ENCODE measurements around the gene TLR1.

TLR1 gene

GRCh38 chr4:38804654-38805295 lies at the start of gene TLR1:
Gene TLR1 (minus strand): TSS chr4:38804791. CDS start chr4:38798831, 5,960 bp downstream.
- Histone ChIP-seq H3K4me3 (ENCODE audit: low read depth in 1 of 2, low read length in 2 of 2) (peak within 1 kb of the TSS; percentile 58 to 66), H3K27ac (ENCODE audit: low read depth, low read length) (peak within 1 kb of the TSS; percentile 34), H3K27me3 (ENCODE audit: control insufficient read depth in 1 of 2, insufficient read depth in 2 of 2, low read length in 2 of 2) (no peaks in the 10 kb centered on the region), H3K9me3 (ENCODE audit: control insufficient read depth in 1 of 2, low read length in 2 of 2) (peaks cover 2 to 4% of the 10 kb centered on the region in 2 donors), H3K36me3 (ENCODE audit: control insufficient read depth in 1 of 2, insufficient read depth in 2 of 2, low read length in 2 of 2) (peaks cover 6 to 8% of the 10 kb centered on the region in 2 donors), H3K4me1 (ENCODE audit: control insufficient read depth in 1 of 2, insufficient read depth in 2 of 2, low read length in 2 of 2) (peaks cover 15 to 21% of the 10 kb centered on the region in 2 donors), H3K9ac (ENCODE audit: low read depth in 1 of 2, low read length in 2 of 2) (peak within 1 kb of the TSS; percentile 49 to 75)

- H3K4me3 ChIP-seq (ENCODE audit: low read depth in 1 of 2, low read length in 2 of 2) = no peak overlapping the region
- H3K4me1 ChIP-seq (ENCODE audit: control insufficient read depth in 1 of 2, insufficient read depth in 2 of 2, low read length in 2 of 2) = no peaks in the 10 kb centered on the region
- H3K27ac ChIP-seq (ENCODE audit: low read depth, low read length) = no peak overlapping the region
- no peak overlapping the region for H3K9ac ChIP-seq (ENCODE audit: low read depth in 1 of 2, low read length in 2 of 2)
- H3K27me3 ChIP-seq (ENCODE audit: control insufficient read depth in 1 of 2, insufficient read depth in 2 of 2, low read length in 2 of 2) = no peaks in the 10 kb centered on the region
- no peaks in the 10 kb centered on the region for H3K9me3 ChIP-seq (ENCODE audit: control insufficient read depth in 1 of 2, low read length in 2 of 2)
- H3K36me3 ChIP-seq (ENCODE audit: control insufficient read depth in 1 of 2, insufficient read depth in 2 of 2, low read length in 2 of 2) = no peaks in the 10 kb centered on the region
Measured at GRCh38 chr4:38846015-38846414, 41.4 kb upstream of the TLR1 start.

- Histone ChIP-seq H3K27ac (ENCODE audit: low read depth, low read length) (no peak overlapping the region), H3K36me3 (ENCODE audit: control insufficient read depth in 1 of 2, insufficient read depth in 2 of 2, low read length in 2 of 2) (no peaks in the 10 kb centered on the region), H3K4me3 (ENCODE audit: low read depth in 1 of 2, low read length in 2 of 2) (no peak overlapping the region), H3K9ac (ENCODE audit: low read depth in 1 of 2, low read length in 2 of 2) (no peak overlapping the region), H3K27me3 (ENCODE audit: control insufficient read depth in 1 of 2, insufficient read depth in 2 of 2, low read length in 2 of 2) (no peaks in the 10 kb centered on the region), H3K4me1 (ENCODE audit: control insufficient read depth in 1 of 2, insufficient read depth in 2 of 2, low read length in 2 of 2) (no peaks in the 10 kb centered on the region), H3K9me3 (ENCODE audit: control insufficient read depth in 1 of 2, low read length in 2 of 2) (no peaks in the 10 kb centered on the region)
Measured at GRCh38 chr4:38842994-38843393, 38.4 kb upstream of the TLR1 start.

GRCh38 chr4:38837849-38838248 lies 33.3 kb upstream of the TLR1 start:
- no peak overlapping the region for H3K27ac ChIP-seq (ENCODE audit: low read depth, low read length)
- no peaks in the 10 kb centered on the region for H3K27me3 ChIP-seq (ENCODE audit: control insufficient read depth in 1 of 2, insufficient read depth in 2 of 2, low read length in 2 of 2)
- no peak overlapping the region for H3K4me3 ChIP-seq (ENCODE audit: low read depth in 1 of 2, low read length in 2 of 2)
- H3K36me3 ChIP-seq (ENCODE audit: control insufficient read depth in 1 of 2, insufficient read depth in 2 of 2, low read length in 2 of 2) = no peaks in the 10 kb centered on the region
- no peaks in the 10 kb centered on the region for H3K4me1 ChIP-seq (ENCODE audit: control insufficient read depth in 1 of 2, insufficient read depth in 2 of 2, low read length in 2 of 2)
- no peak overlapping the region for H3K9ac ChIP-seq (ENCODE audit: low read depth in 1 of 2, low read length in 2 of 2)
- H3K9me3 ChIP-seq (ENCODE audit: control insufficient read depth in 1 of 2, low read length in 2 of 2) = peaks cover 6 to 10% of the 10 kb centered on the region in 2 donors

GRCh38 chr4:38837334-38837733 lies 32.7 kb upstream of the TLR1 start:
- peaks cover 6 to 10% of the 10 kb centered on the region in 2 donors for H3K9me3 ChIP-seq (ENCODE audit: control insufficient read depth in 1 of 2, low read length in 2 of 2)

GRCh38 chr4:38834570-38834969 lies 30.0 kb upstream of the TLR1 start:
- H3K9ac ChIP-seq (ENCODE audit: low read depth in 1 of 2, low read length in 2 of 2) = no peak overlapping the region
- peaks cover 6 to 16% of the 10 kb centered on the region in 2 donors for H3K9me3 ChIP-seq (ENCODE audit: control insufficient read depth in 1 of 2, low read length in 2 of 2)
- no peak overlapping the region for H3K27ac ChIP-seq (ENCODE audit: low read depth, low read length)
- no peaks in the 10 kb centered on the region for H3K4me1 ChIP-seq (ENCODE audit: control insufficient read depth in 1 of 2, insufficient read depth in 2 of 2, low read length in 2 of 2)
- no peak overlapping the region for H3K4me3 ChIP-seq (ENCODE audit: low read depth in 1 of 2, low read length in 2 of 2)
- H3K27me3 ChIP-seq (ENCODE audit: control insufficient read depth in 1 of 2, insufficient read depth in 2 of 2, low read length in 2 of 2) = no peaks in the 10 kb centered on the region
- no peaks in the 10 kb centered on the region for H3K36me3 ChIP-seq (ENCODE audit: control insufficient read depth in 1 of 2, insufficient read depth in 2 of 2, low read length in 2 of 2)

More at GRCh38 chr4:38837334-38837733, 32.7 kb upstream of the TLR1 start:
- Histone ChIP-seq H3K4me3 (ENCODE audit: low read depth in 1 of 2, low read length in 2 of 2) (no peak overlapping the region), H3K27ac (ENCODE audit: low read depth, low read length) (no peak overlapping the region), H3K9ac (ENCODE audit: low read depth in 1 of 2, low read length in 2 of 2) (no peak overlapping the region), H3K4me1 (ENCODE audit: control insufficient read depth in 1 of 2, insufficient read depth in 2 of 2, low read length in 2 of 2) (no peaks in the 10 kb centered on the region), H3K27me3 (ENCODE audit: control insufficient read depth in 1 of 2, insufficient read depth in 2 of 2, low read length in 2 of 2) (no peaks in the 10 kb centered on the region), H3K36me3 (ENCODE audit: control insufficient read depth in 1 of 2, insufficient read depth in 2 of 2, low read length in 2 of 2) (no peaks in the 10 kb centered on the region)

GRCh38 chr4:38832624-38833528 lies 28.3 kb upstream of the TLR1 start:
- Histone ChIP-seq H3K4me1 (ENCODE audit: control insufficient read depth in 1 of 2, insufficient read depth in 2 of 2, low read length in 2 of 2) (no peaks in the 10 kb centered on the region), H3K4me3 (ENCODE audit: low read depth in 1 of 2, low read length in 2 of 2) (no peak overlapping the region), H3K27me3 (ENCODE audit: control insufficient read depth in 1 of 2, insufficient read depth in 2 of 2, low read length in 2 of 2) (no peaks in the 10 kb centered on the region), H3K27ac (ENCODE audit: low read depth, low read length) (no peak overlapping the region), H3K9ac (ENCODE audit: low read depth in 1 of 2, low read length in 2 of 2) (no peak overlapping the region), H3K36me3 (ENCODE audit: control insufficient read depth in 1 of 2, insufficient read depth in 2 of 2, low read length in 2 of 2) (no peaks in the 10 kb centered on the region), H3K9me3 (ENCODE audit: control insufficient read depth in 1 of 2, low read length in 2 of 2) (peaks cover 6 to 16% of the 10 kb centered on the region in 2 donors)

GRCh38 chr4:38832206-38832605 lies 27.6 kb upstream of the TLR1 start:
- no peaks in the 10 kb centered on the region for H3K4me1 ChIP-seq (ENCODE audit: control insufficient read depth in 1 of 2, insufficient read depth in 2 of 2, low read length in 2 of 2)
- H3K9me3 ChIP-seq (ENCODE audit: control insufficient read depth in 1 of 2, low read length in 2 of 2) = peaks cover 6 to 12% of the 10 kb centered on the region in 2 donors
- H3K36me3 ChIP-seq (ENCODE audit: control insufficient read depth in 1 of 2, insufficient read depth in 2 of 2, low read length in 2 of 2) = no peaks in the 10 kb centered on the region
- no peak overlapping the region for H3K27ac ChIP-seq (ENCODE audit: low read depth, low read length)
- H3K4me3 ChIP-seq (ENCODE audit: low read depth in 1 of 2, low read length in 2 of 2) = no peak overlapping the region
- H3K27me3 ChIP-seq (ENCODE audit: control insufficient read depth in 1 of 2, insufficient read depth in 2 of 2, low read length in 2 of 2) = no peaks in the 10 kb centered on the region
- H3K9ac ChIP-seq (ENCODE audit: low read depth in 1 of 2, low read length in 2 of 2) = no peak overlapping the region

GRCh38 chr4:38831653-38832052 lies 27.1 kb upstream of the TLR1 start:
- no peaks in the 10 kb centered on the region for H3K27me3 ChIP-seq (ENCODE audit: control insufficient read depth in 1 of 2, insufficient read depth in 2 of 2, low read length in 2 of 2)
- H3K9me3 ChIP-seq (ENCODE audit: control insufficient read depth in 1 of 2, low read length in 2 of 2) = peaks cover 6 to 11% of the 10 kb centered on the region in 2 donors
- no peaks in the 10 kb centered on the region for H3K4me1 ChIP-seq (ENCODE audit: control insufficient read depth in 1 of 2, insufficient read depth in 2 of 2, low read length in 2 of 2)
- H3K36me3 ChIP-seq (ENCODE audit: control insufficient read depth in 1 of 2, insufficient read depth in 2 of 2, low read length in 2 of 2) = no peaks in the 10 kb centered on the region
- H3K9ac ChIP-seq (ENCODE audit: low read depth in 1 of 2, low read length in 2 of 2) = no peak overlapping the region
- no peak overlapping the region for H3K4me3 ChIP-seq (ENCODE audit: low read depth in 1 of 2, low read length in 2 of 2)
- H3K27ac ChIP-seq (ENCODE audit: low read depth, low read length) = no peak overlapping the region

- H3K36me3 ChIP-seq (ENCODE audit: control insufficient read depth in 1 of 2, insufficient read depth in 2 of 2, low read length in 2 of 2) = no peaks in the 10 kb centered on the region
- H3K4me3 ChIP-seq (ENCODE audit: low read depth in 1 of 2, low read length in 2 of 2) = no peak overlapping the region
- no peak overlapping the region for H3K9ac ChIP-seq (ENCODE audit: low read depth in 1 of 2, low read length in 2 of 2)
- no peaks in the 10 kb centered on the region for H3K27me3 ChIP-seq (ENCODE audit: control insufficient read depth in 1 of 2, insufficient read depth in 2 of 2, low read length in 2 of 2)
- H3K27ac ChIP-seq (ENCODE audit: low read depth, low read length) = no peak overlapping the region
- peaks cover 4 to 6% of the 10 kb centered on the region in 2 donors for H3K9me3 ChIP-seq (ENCODE audit: control insufficient read depth in 1 of 2, low read length in 2 of 2)
- no peaks in the 10 kb centered on the region for H3K4me1 ChIP-seq (ENCODE audit: control insufficient read depth in 1 of 2, insufficient read depth in 2 of 2, low read length in 2 of 2)
Measured at GRCh38 chr4:38829237-38829636, 24.6 kb upstream of the TLR1 start.
